Small intestine (tissue), 7 donors: Measurements from ENCODE around the gene TSFM. TPM values are rescaled to one million over a fixed set of nuclear protein-coding genes. Genes with fewer than 3 reads are reported as not detected.
"Not testable (repeated sequence)": the region's sequence is repeated elsewhere in the genome, so short reads cannot be mapped to it uniquely, and the experiment has no call there.

Experiments
- DNase-seq, 2 donors: peaks; one replicate each; pipeline versions ENCODE4 v3.0.0 to v3.0.0-alpha.2; 2013
- FAIRE-seq: peaks from 2 replicates; lab custom pipeline; 2012; peaks lifted over from hg19 to GRCh38; lab: Jason Lieb, UNC
- H3K27ac ChIP-seq, 3 donors: one replicate each; pipeline ENCODE4 v1.5.1; 2013; ENCODE audit warnings: low read length in 2 of 3, mild to moderate bottlenecking in 2 of 3, control low read depth in 1 of 3, inconsistent platforms in 1 of 3, low read depth in 1 of 3, moderate library complexity in 1 of 3
- H3K27me3 ChIP-seq, 3 donors: one replicate each; pipeline ENCODE4 v1.6.1; 2013; ENCODE audit warnings: low read length in 3 of 3, inconsistent platforms in 1 of 3; ENCODE audit not compliant: control insufficient read depth in 3 of 3, insufficient read depth in 3 of 3
- H3K36me3 ChIP-seq, 3 donors: one replicate each; pipeline ENCODE4 v1.6.1; 2013; ENCODE audit warnings: low read length in 3 of 3, inconsistent platforms in 1 of 3, low read depth in 1 of 3, mild to moderate bottlenecking in 1 of 3, moderate library complexity in 1 of 3; ENCODE audit not compliant: control insufficient read depth in 3 of 3, insufficient read depth in 2 of 3
- H3K4me1 ChIP-seq, 3 donors: one replicate each; pipeline ENCODE4 v1.6.1; 2013; ENCODE audit warnings: low read length in 2 of 3, inconsistent platforms in 1 of 3, low read depth in 1 of 3, mild to moderate bottlenecking in 1 of 3, moderate library complexity in 1 of 3; ENCODE audit not compliant: control insufficient read depth in 3 of 3, insufficient read depth in 2 of 3
- H3K4me3 ChIP-seq, 3 donors: one replicate each; pipeline ENCODE4 v1.5.1; 2013; ENCODE audit warnings: low read length in 3 of 3, control low read depth in 1 of 3, inconsistent platforms in 1 of 3, low read depth in 1 of 3, mild to moderate bottlenecking in 1 of 3, moderate library complexity in 1 of 3
- H3K9me3 ChIP-seq, 2 donors: one replicate each; pipeline ENCODE4 v1.6.1; 2013; ENCODE audit warnings: low read depth in 1 of 2, low read length in 1 of 2; ENCODE audit not compliant: control insufficient read depth in 2 of 2, insufficient read depth in 1 of 2
- WGBS, 3 donors: extraction: QIAGEN DNeasy Blood & Tissue Kit; methylation state at CpG; one replicate each; pipeline ENCODE4 v1.1.7; 2013; 5-methylcytosine and 5-hydroxymethylcytosine counted together
- polyA plus RNA-seq, 4 donors: library from polyadenylated mRNA; stranded (reverse) in 3 of 4; unstranded in 1 of 4; fragments of 200-250 nt in 3 of 4; fragments of 120-200 nt in 1 of 4; gene quantifications; one replicate each; pipeline versions ENCODE4 v1.2.1 to v1.2.3, GENCODE V29; 2013
- donor health status: healthy with polysubstance abuse.
- donor health status: control.
- donor health status: control.
- donor health status: Bipolar disorder and iron deficiency.
- donor health status: healthy.

TSFM gene
- polyA plus RNA-seq, 4 donors, result 22.4 to 52.4 (median 35.4) TPM

DNA sequence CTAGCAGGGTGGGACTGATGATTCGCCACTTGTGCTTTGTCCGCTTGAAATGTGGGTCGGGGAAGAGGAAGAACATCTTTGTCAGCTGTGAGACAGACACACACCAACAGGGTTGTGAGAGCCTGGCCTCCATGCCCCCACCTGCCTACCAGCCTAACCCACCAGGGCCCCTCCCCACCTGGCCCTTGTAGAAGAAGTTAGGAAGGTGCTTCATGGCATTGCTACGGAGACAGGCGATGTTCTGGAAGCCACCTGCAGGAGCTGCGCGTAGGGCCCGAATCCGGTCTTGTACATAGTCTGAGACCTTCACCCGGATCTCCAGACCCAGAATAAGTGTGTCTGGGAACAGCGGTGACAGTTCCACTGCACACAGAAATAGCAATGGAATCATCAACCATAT is 13.0 kb upstream of the TSFM start:
- no peak overlapping the region for H3K27ac ChIP-seq
- H3K9me3 ChIP-seq, result no peaks in the 10 kb centered on the region
- H3K36me3 ChIP-seq, result peaks cover 0 to 23% (median 0%) of the 10 kb centered on the region in 3 donors
- peaks cover 3 to 32% (median 3%) of the 10 kb centered on the region in 3 donors for H3K27me3 ChIP-seq
- H3K4me1 ChIP-seq, result peaks cover 2 to 35% (median 9%) of the 10 kb centered on the region in 3 donors
- FAIRE-seq (no peak), DNase-seq (no peak)
- WGBS, 3 donors, result 97 to 99% (median 98%) methylated on average over 11 of the region's 11 CpGs
- H3K4me3 ChIP-seq, result no peak overlapping the region

DNA sequence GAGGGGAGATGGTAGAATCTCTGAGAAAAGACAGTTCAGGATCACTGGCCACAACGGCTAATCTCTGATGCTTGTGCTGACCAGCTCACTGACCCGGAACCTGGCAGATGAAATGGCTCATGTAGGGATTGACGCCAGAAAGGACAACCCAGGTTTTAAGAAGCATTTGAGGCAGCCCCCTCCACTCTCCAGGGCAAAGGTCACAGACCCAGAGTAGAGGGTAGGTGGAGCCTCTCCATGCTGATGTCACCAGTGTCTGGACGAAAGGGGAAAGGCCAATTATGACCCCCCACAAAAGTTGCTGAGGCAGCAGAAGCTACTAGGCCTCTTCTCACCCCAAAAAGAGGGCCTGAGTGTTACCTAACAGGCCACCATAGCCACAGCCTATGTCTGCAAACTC is 11.9 kb upstream of the TSFM start:
- FAIRE-seq (no peak), DNase-seq (no peak)
- Histone ChIP-seq H3K4me3 (no peak overlapping the region), H3K9me3 (no peaks in the 10 kb centered on the region), H3K4me1 (peaks cover 0 to 26% (median 9%) of the 10 kb centered on the region in 3 donors), H3K27ac (no peak overlapping the region), H3K36me3 (peaks cover 0 to 23% (median 0%) of the 10 kb centered on the region in 3 donors), H3K27me3 (peaks cover 3 to 20% (median 3%) of the 10 kb centered on the region in 3 donors)
- WGBS, 3 donors, result 78 to 86% (median 85%) methylated on average over 4 of the region's 4 CpGs

DNA sequence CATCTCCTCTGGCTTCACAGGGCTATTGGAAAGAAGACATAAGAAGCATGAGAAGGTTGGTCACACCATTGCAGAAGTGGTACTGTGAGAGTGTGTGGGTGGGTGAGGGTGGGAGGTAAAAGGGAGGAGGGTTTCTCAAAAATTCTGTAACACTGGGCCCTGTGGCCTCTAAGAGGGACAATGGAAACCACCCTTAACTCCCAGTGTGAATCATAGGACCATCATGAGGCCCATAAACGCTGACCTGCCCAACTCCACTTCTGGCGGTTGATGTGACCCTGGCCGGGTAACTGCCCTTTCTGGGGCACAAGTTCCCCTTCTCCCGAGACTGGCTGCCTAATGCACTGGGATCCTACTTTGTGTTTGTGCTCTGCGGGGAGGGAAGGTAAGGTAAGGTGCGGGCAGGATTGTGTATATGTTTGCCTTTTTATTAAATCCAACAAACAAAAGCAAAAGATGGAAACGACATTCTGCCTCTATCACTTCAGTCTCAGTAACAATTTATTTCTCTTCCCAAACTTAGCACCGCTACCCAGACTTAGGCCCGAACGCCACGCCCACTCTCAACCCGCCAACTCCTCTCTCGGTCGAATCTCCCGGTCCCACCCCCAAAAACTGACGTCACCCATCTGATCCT is 11.2 kb upstream of the TSFM start:
- FAIRE-seq, result no peak
- WGBS, 3 donors, result 3 to 4% (median 3%) methylated on average over 16 of the region's 16 CpGs
- DNase-seq, result peak in 1 of 2 donors; percentile 76
- H3K4me3 ChIP-seq, result peak overlapping the region; percentile 62 to 96 (median 83)
- H3K36me3 ChIP-seq, result peaks cover 0 to 25% (median 0%) of the 10 kb centered on the region in 3 donors
- peak overlapping the region in 2 of 3 donors; percentile 96 to 98 for H3K27ac ChIP-seq
- peaks cover 0 to 20% (median 4%) of the 10 kb centered on the region in 3 donors for H3K4me1 ChIP-seq
- H3K27me3 ChIP-seq, result peaks cover 3 to 14% (median 3%) of the 10 kb centered on the region in 3 donors
- H3K9me3 ChIP-seq, result no peaks in the 10 kb centered on the region

DNA sequence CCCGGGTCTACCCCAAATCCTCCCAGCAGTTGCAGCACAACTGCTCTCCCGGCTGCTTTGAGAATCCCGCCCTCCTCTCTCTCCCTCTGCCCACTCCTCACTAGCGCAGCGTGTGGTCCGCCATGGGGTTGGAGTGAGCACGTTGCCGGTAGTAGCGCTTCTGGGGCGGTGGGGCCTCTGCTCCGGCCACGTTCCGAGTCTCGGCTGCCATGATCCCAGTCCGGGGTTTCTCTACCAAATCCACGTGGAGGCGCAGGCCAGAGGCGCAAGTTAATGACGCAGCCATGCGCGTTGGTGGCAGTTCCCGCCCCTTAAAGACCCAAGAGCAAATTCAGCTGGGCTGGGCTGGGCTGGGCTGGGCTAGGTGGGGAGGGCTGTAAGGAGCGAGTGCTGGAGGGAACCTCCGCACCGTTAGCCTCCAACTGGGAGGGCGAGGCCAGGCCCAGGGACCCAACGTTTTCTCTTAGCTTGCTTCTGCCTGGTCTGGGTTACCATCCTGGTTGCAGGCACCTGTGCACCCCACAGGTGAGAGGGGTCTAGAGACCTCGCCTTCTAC is 10.6 kb upstream of the TSFM start, which contains the start of gene METTL1:
Gene METTL1 (minus strand): TSS at position 233 of the 556 bp plus-strand sequence. CDS start 22 bp downstream, at position 211.
- peaks cover 0 to 14% (median 4%) of the 10 kb centered on the region in 3 donors for H3K4me1 ChIP-seq
- peaks cover 0 to 8% (median 0%) of the 10 kb centered on the region in 3 donors for H3K27me3 ChIP-seq
- peaks cover 0 to 25% (median 0%) of the 10 kb centered on the region in 3 donors for H3K36me3 ChIP-seq
- H3K27ac ChIP-seq, result peak within 1 kb of the TSS; percentile 81 to 98 (median 96)
- H3K9me3 ChIP-seq, result no peaks in the 10 kb centered on the region
- H3K4me3 ChIP-seq, result peak within 1 kb of the TSS; percentile 62 to 96 (median 83)
- DNase-seq (peak; percentile 95 to 98), FAIRE-seq (no peak)
- WGBS, 3 donors, result 0% methylated on average over 25 to 28 of the region's 28 CpGs

DNA sequence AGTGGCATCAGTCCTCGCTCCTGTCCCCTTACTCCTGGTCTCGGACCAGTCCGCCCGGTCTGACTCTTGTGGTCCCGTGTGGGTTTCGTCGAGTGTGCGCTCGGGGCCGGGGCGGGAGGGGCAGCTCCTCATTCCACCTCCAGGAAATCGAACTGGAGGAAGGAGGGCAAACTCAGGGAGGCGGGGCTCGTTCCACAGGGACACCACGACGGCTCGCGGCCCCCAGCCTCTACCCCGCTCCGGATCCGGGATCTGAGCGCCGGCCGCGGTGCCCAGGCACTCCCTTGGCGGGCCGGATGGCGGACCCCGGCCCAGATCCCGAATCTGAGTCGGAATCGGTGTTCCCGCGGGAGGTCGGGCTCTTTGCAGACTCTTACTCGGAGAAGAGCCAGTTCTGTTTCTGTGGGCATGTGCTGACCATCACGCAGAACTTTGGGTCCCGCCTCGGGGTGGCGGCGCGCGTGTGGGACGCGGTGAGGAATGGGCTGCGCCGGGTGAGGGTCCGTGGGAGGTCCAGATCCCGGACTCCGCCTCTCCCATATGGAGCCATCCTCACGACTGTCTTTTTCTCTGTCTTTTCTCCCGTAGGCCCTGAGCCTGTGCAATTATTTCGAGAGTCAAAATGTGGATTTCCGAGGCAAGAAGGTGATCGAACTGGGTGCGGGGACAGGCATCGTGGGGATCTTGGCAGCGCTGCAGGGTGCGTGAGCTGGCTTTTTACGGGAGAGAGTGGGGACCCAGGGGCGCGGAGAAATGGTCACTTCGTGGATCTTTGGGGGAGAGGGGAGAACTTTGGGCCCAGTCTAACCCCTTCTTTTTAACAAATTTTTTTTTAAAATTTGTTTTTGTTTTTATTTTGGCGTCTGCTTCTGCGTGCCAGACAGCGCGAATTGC is 9.9 kb upstream of the TSFM start, which contains the start of gene EEF1AKMT3:
Gene EEF1AKMT3 (plus strand): TSS at position 186 of the 894 bp plus-strand sequence. CDS start 111 bp downstream, at position 297.
- WGBS, 3 donors, result 2 to 4% (median 3%) methylated on average over 65 to 67 of the region's 67 CpGs
- Histone ChIP-seq H3K9me3 (no peaks in the 10 kb centered on the region), H3K4me1 (peaks cover 0 to 11% (median 4%) of the 10 kb centered on the region in 3 donors), H3K36me3 (peaks cover 0 to 28% (median 0%) of the 10 kb centered on the region in 3 donors), H3K4me3 (peak within 1 kb of the TSS; percentile 62 to 96 (median 83)), H3K27ac (peak within 1 kb of the TSS; percentile 81 to 98 (median 96)), H3K27me3 (peaks cover 0 to 1% (median 0%) of the 10 kb centered on the region in 3 donors)
- DNase-seq, result peak in 1 of 2 donors; percentile 62
- no peak for FAIRE-seq

DNA sequence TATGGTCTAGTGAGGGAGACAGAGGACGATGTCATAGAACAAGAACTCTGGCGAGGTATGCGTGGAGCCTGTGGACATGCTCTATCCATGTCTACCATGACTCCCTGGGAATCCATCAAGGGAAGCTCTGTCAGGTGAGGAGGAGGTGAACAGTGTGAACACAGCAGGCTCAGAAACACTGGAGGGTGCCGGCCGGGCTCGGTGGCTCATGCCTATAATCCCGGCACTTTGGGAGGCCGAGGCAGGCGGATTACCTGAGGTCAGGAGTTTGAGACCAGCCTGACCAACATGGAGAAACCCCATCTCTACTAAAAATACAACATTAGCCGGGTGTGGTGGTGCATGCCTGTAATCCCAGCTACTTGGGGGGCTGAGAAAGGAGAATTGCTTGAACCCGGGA is 8.0 kb upstream of the TSFM start:
- not testable (repeated sequence) for H3K9me3 ChIP-seq, DNase-seq, FAIRE-seq, H3K4me3 ChIP-seq, H3K27me3 ChIP-seq, H3K27ac ChIP-seq
- Histone ChIP-seq H3K4me1 (peaks cover 0 to 11% (median 6%) of the 10 kb centered on the region in 3 donors), H3K36me3 (peaks cover 0 to 19% (median 0%) of the 10 kb centered on the region in 3 donors)
- WGBS, 3 donors, result 94 to 97% (median 96%) methylated on average over 11 of the region's 11 CpGs

DNA sequence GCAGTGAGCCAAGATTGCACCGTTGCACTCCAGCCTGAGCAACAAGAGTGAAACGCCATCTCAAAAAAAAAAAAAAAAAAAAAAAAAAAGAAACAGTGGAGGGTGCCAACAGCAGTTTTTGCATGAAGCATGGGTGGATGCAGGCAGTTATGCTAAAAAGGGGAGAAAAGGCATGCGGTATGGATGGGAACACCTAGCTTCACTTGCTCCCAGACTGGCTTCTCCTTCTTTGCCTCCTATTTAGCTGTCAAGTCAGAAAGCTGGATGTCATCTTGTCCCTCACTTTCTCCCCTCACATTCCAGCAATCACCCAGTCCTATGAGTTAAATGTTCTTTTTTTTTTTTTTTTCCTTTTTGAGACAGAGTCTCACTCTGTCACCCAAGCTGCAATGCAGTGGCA is 7.5 kb upstream of the TSFM start:
- no peaks in the 10 kb centered on the region for H3K27me3 ChIP-seq
- 84 to 90% (median 86%) methylated on average over 3 of the region's 3 CpGs for WGBS, 3 donors

More for the DNA sequence above, 7.5 kb upstream of the TSFM start:
- Histone ChIP-seq H3K9me3 (no peaks in the 10 kb centered on the region), H3K36me3 (peaks cover 0 to 20% (median 0%) of the 10 kb centered on the region in 3 donors), H3K4me1 (peaks cover 0 to 11% (median 6%) of the 10 kb centered on the region in 3 donors), H3K4me3 (no peak overlapping the region), H3K27ac (no peak overlapping the region)
- DNase-seq, result no peak
- no peak for FAIRE-seq
